Central memory CD8-positive, alpha-beta T cell (primary cell): ENCODE measurements around the gene IQSEC1.

Experiments used
- ATAC-seq: fragments of 150-1000 bp; cut with Tn5 transposase; replicated peaks from 2 replicates; pipeline ENCODE4 v1.10.0; 2022; ENCODE audit warnings: mild to moderate bottlenecking, moderate FRiP score, moderate number of reproducible peaks; ENCODE audit not compliant: poor library complexity, severe bottlenecking; ENCODE audit errors: extremely low read depth
- DNase-seq, 2 donors: peaks; one replicate each; pipeline ENCODE4 v3.0.0; 2021; ENCODE audit warnings: low spot score in 2 of 2
- H3K27ac Mint-ChIP-seq: one replicate; pipeline ENCODE4 v1.8.0; 2022; ENCODE audit warnings: low read depth, mild to moderate bottlenecking, moderate library complexity, mixed read lengths
- H3K27me3 Mint-ChIP-seq: one replicate; pipeline ENCODE4 v1.8.0; 2022; ENCODE audit warnings: mixed read lengths
- H3K36me3 Mint-ChIP-seq: one replicate; pipeline ENCODE4 v1.8.0; 2022; ENCODE audit warnings: mild to moderate bottlenecking, moderate library complexity, mixed read lengths; ENCODE audit not compliant: insufficient read depth
- H3K4me1 Mint-ChIP-seq: one replicate; pipeline ENCODE4 v1.8.0; 2022; ENCODE audit warnings: mixed read lengths
- H3K4me3 Mint-ChIP-seq: one replicate; pipeline ENCODE4 v1.8.0; 2022; ENCODE audit warnings: mild to moderate bottlenecking, moderate library complexity, mixed read lengths
- H3K9me3 Mint-ChIP-seq: one replicate; pipeline ENCODE4 v1.8.0; 2022; ENCODE audit warnings: mixed read lengths

IQSEC1 gene

GRCh38 chr3:13021141-13022114 lies 51.8 kb downstream of the IQSEC1 start:
- no peaks in the 10 kb centered on the region for H3K9me3 Mint-ChIP-seq
- no peak for ATAC-seq
- peak overlapping the region; percentile 23 for H3K27ac Mint-ChIP-seq
- peak overlapping the region; percentile 45 for H3K4me3 Mint-ChIP-seq
- DNase-seq, result no peak
- peaks cover 12% of the 10 kb centered on the region for H3K4me1 Mint-ChIP-seq
- peaks cover 2% of the 10 kb centered on the region for H3K36me3 Mint-ChIP-seq
- no peaks in the 10 kb centered on the region for H3K27me3 Mint-ChIP-seq

- Mint-ChIP-seq H3K27ac (peak overlapping the region; percentile 23), H3K36me3 (peaks cover 9% of the 10 kb centered on the region), H3K4me3 (no peak overlapping the region), H3K9me3 (no peaks in the 10 kb centered on the region), H3K27me3 (no peaks in the 10 kb centered on the region), H3K4me1 (peaks cover 23% of the 10 kb centered on the region)
- no peak for DNase-seq
- ATAC-seq, result no peak
Measured at GRCh38 chr3:13020159-13020750, 53.0 kb downstream of the IQSEC1 start.

- H3K36me3 Mint-ChIP-seq, result peaks cover 12% of the 10 kb centered on the region
- no peak overlapping the region for H3K27ac Mint-ChIP-seq
- no peak for ATAC-seq
- peaks cover 30% of the 10 kb centered on the region for H3K4me1 Mint-ChIP-seq
- DNase-seq, result no peak
- no peaks in the 10 kb centered on the region for H3K27me3 Mint-ChIP-seq
- H3K4me3 Mint-ChIP-seq, result no peak overlapping the region
- no peaks in the 10 kb centered on the region for H3K9me3 Mint-ChIP-seq
Measured at GRCh38 chr3:13019243-13020095, 53.8 kb downstream of the IQSEC1 start.

GRCh38 chr3:13018561-13019242 lies 54.5 kb downstream of the IQSEC1 start:
- peaks cover 10% of the 10 kb centered on the region for H3K36me3 Mint-ChIP-seq
- ATAC-seq (no peak), DNase-seq (no peak)
- no peaks in the 10 kb centered on the region for H3K9me3 Mint-ChIP-seq
- H3K27ac Mint-ChIP-seq, result peak overlapping the region; percentile 97
- no peaks in the 10 kb centered on the region for H3K27me3 Mint-ChIP-seq
- peaks cover 36% of the 10 kb centered on the region for H3K4me1 Mint-ChIP-seq
- no peak overlapping the region for H3K4me3 Mint-ChIP-seq

- H3K27ac Mint-ChIP-seq, result peak overlapping the region; percentile 97
- no peaks in the 10 kb centered on the region for H3K9me3 Mint-ChIP-seq
- ATAC-seq (no peak), DNase-seq (no peak)
- H3K4me3 Mint-ChIP-seq, result no peak overlapping the region
- no peaks in the 10 kb centered on the region for H3K27me3 Mint-ChIP-seq
- H3K4me1 Mint-ChIP-seq, result peaks cover 42% of the 10 kb centered on the region
- H3K36me3 Mint-ChIP-seq, result peaks cover 13% of the 10 kb centered on the region
Measured at GRCh38 chr3:13018043-13018451, 55.2 kb downstream of the IQSEC1 start.

GRCh38 chr3:13017361-13018042 lies 55.7 kb downstream of the IQSEC1 start:
- H3K36me3 Mint-ChIP-seq, result peaks cover 13% of the 10 kb centered on the region
- DNase-seq, result no peak
- H3K27me3 Mint-ChIP-seq, result no peaks in the 10 kb centered on the region
- peak overlapping the region; percentile 97 for H3K27ac Mint-ChIP-seq
- H3K4me3 Mint-ChIP-seq, result peak overlapping the region; percentile 83
- no peak for ATAC-seq
- peaks cover 44% of the 10 kb centered on the region for H3K4me1 Mint-ChIP-seq
- no peaks in the 10 kb centered on the region for H3K9me3 Mint-ChIP-seq

- peaks cover 51% of the 10 kb centered on the region for H3K4me1 Mint-ChIP-seq
- no peaks in the 10 kb centered on the region for H3K27me3 Mint-ChIP-seq
- H3K27ac Mint-ChIP-seq, result peak overlapping the region; percentile 97
- peak overlapping the region; percentile 83 for H3K4me3 Mint-ChIP-seq
- DNase-seq (no peak), ATAC-seq (no peak)
- peaks cover 17% of the 10 kb centered on the region for H3K36me3 Mint-ChIP-seq
- H3K9me3 Mint-ChIP-seq, result no peaks in the 10 kb centered on the region
Measured at GRCh38 chr3:13016721-13017255, 56.4 kb downstream of the IQSEC1 start.

GRCh38 chr3:13016083-13016720 lies 57.0 kb downstream of the IQSEC1 start:
- ATAC-seq (peak; percentile 27), DNase-seq (peak in 1 of 2 donors; percentile 53)
- H3K27me3 Mint-ChIP-seq, result no peaks in the 10 kb centered on the region
- H3K4me3 Mint-ChIP-seq, result peak overlapping the region; percentile 83
- H3K36me3 Mint-ChIP-seq, result peaks cover 20% of the 10 kb centered on the region
- no peaks in the 10 kb centered on the region for H3K9me3 Mint-ChIP-seq
- peaks cover 57% of the 10 kb centered on the region for H3K4me1 Mint-ChIP-seq
- H3K27ac Mint-ChIP-seq, result peak overlapping the region; percentile 97

GRCh38 chr3:13015286-13016082 lies 57.7 kb downstream of the IQSEC1 start:
- H3K27ac Mint-ChIP-seq, result peak overlapping the region; percentile 97
- ATAC-seq (peak; percentile 38), DNase-seq (peak; percentile 42 to 62)
- peaks cover 64% of the 10 kb centered on the region for H3K4me1 Mint-ChIP-seq
- peaks cover 23% of the 10 kb centered on the region for H3K36me3 Mint-ChIP-seq
- no peaks in the 10 kb centered on the region for H3K27me3 Mint-ChIP-seq
- no peaks in the 10 kb centered on the region for H3K9me3 Mint-ChIP-seq
- peak overlapping the region; percentile 83 for H3K4me3 Mint-ChIP-seq

GRCh38 chr3:13014755-13015285 lies 58.4 kb downstream of the IQSEC1 start:
- Mint-ChIP-seq H3K27me3 (no peaks in the 10 kb centered on the region), H3K27ac (peak overlapping the region; percentile 97), H3K4me1 (peaks cover 71% of the 10 kb centered on the region), H3K9me3 (no peaks in the 10 kb centered on the region), H3K4me3 (peak overlapping the region; percentile 83), H3K36me3 (peaks cover 27% of the 10 kb centered on the region)
- ATAC-seq, result no peak
- no peak for DNase-seq
